22Rv1 (cell line): Measurements from ENCODE around the gene RNF125.
A peak's percentile ranks its signal among the peaks of the same experiment; 100 is the strongest.
"Not testable (repeated sequence)": the region's sequence is repeated elsewhere in the genome, so short reads cannot be mapped to it uniquely, and the experiment has no call there.

ENCODE experiments used
- H3K27ac ChIP-seq: fragments of 450-650 bp; 2 replicates; pipeline ENCODE4 v1.5.1; 2017
- ZFX ChIP-seq: fragments of 450-650 bp; IDR thresholded peaks from 2 replicates; pipeline ENCODE4 v1.6.1; 2017; ENCODE audit warnings: antibody characterized with exemption, borderline replicate concordance
- TF ChIP-seq, protein P1 (sequence below): fragments of 450-650 bp; IDR thresholded peaks from 2 replicates; pipeline ENCODE4 v1.5.1; 2017; ENCODE audit warnings: mild to moderate bottlenecking

The RNF125 gene

DNA sequence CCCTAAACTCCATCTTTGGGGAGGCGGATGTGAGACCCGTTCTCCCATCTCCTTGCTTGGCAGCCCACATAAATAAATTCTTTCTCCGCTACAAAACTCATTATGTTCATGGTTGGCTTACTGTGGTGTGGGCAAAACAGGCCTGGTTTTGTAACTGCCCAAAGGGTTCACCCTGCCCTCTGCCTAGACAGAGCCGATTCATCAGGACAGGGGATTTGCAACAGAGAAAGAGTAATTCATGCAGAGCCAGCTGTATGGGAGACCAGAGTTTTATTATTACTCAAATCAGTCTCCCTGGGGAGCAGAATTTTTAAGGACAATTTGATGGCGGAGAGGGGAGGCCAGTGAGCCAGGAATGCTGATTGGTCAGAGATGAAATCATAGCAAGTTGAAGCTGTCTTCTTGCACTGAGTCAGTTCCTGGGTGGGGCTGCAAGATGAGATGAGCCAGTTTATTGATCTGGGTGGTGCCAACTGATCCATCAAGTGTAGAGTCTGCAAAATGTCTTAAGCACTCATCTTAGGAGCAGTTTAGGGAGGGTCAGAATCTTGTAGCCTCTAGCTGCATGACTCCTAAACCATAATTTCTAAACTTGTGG lies 8.4 kb upstream of the RNF125 start:
- H3K27ac ChIP-seq = no peak overlapping the region
- no peak for TF ChIP-seq ZFX
- TF ChIP-seq, protein P1, sequence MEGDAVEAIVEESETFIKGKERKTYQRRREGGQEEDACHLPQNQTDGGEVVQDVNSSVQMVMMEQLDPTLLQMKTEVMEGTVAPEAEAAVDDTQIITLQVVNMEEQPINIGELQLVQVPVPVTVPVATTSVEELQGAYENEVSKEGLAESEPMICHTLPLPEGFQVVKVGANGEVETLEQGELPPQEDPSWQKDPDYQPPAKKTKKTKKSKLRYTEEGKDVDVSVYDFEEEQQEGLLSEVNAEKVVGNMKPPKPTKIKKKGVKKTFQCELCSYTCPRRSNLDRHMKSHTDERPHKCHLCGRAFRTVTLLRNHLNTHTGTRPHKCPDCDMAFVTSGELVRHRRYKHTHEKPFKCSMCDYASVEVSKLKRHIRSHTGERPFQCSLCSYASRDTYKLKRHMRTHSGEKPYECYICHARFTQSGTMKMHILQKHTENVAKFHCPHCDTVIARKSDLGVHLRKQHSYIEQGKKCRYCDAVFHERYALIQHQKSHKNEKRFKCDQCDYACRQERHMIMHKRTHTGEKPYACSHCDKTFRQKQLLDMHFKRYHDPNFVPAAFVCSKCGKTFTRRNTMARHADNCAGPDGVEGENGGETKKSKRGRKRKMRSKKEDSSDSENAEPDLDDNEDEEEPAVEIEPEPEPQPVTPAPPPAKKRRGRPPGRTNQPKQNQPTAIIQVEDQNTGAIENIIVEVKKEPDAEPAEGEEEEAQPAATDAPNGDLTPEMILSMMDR = no peak

DNA sequence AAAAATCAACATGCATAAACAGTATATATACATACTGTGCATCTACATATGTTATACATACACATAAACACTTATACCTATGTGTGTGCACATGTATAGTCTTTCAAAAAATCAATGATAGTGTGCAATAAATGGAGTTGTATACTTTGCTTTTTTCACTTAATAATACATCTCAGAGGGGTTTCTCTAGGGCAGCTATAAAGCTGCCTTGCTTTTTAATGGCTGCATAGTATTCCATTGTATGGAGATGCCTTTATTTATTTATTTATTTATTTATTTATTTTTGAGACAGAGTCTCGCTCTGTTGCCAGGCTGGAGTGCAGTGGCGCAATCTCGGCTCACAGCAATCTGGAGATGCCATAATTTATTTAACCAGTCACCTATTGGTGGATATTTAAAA lies 7.4 kb upstream of the RNF125 start:
- TF ChIP-seq ZFX = no peak
- TF ChIP-seq, protein P1 = no peak
- no peak overlapping the region for H3K27ac ChIP-seq

GRCh38 chr18:32019251-32019948 lies 775 bp downstream of the RNF125 start:
- no peak for TF ChIP-seq ZFX
- TF ChIP-seq, protein P1 = peak; percentile 29; the same call in 1 of the 2 replicates
- H3K27ac ChIP-seq = peak overlapping the region; percentile 81

DNA sequence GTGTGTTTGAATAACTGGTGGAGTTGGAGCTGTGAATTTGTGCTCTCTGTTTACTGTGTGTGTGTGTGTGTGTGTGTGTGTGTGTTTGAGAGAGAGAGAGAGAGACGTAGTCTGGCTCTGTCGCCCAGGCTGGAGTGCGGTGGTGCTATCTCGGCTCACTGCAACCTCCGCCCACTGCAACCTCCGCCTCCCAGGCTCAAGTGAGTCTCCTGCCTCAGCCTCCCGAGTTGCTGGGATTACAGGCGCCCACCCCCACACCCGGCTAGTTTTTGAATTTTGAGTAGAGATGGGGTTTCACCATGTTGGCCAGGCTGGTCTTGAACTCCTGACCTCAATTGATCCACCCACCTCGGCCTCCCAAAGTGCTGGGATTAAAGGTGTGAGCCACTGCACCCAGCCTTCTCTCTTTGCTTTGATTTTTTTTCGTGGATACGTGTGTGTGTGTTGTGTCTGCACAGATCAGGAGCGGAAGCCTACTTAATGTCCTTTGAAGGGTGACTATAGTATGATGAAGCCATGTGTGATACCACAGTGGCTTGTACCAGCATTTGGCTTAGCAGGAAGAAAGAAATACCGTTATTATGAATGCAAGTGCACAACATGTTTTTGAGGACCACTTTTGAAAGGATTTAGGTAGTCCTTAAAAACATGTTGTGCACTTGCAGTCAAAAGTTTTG lies 1.5 kb downstream of the RNF125 start:
- H3K27ac ChIP-seq = not testable (repeated sequence)

DNA sequence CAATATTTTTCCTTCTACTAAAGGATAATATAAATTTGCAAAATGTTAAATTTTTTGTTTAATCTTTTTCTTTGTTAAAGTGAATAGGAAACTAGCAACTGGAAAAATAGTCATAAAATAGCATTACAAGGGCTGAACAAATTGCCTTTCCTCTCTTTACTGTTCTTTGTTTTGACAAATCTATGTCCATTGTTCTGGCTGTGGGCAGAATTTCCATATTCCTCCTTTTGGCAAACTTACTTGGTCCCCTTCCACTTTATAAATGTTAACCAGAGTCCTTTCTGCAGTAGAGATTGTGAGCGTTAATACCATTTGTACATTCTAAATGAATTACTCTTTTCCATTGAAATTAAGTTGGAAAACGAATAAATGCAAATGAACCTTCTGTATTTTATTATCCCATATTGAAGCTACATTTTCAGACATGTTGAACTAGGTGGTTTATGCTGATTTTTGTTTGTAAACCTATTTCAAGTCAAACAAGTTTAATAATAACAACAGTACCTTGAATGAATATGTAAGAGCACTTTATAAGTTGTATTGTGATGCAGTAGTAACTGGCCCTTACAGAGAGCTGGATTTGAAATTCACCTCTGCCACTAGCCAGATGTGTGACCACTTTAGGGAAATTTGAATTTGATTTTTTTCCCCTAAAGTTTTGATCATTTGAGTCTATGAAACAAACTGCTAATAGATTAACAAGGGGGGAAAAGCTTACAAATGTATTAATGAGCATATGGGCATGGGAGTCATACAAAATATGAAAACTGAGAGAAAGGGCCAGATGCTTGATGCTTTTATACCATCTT lies 3.3 kb downstream of the RNF125 start:
- TF ChIP-seq, protein P1 = no peak
- TF ChIP-seq ZFX = no peak
- no peak overlapping the region for H3K27ac ChIP-seq

- TF ChIP-seq ZFX = no peak
- TF ChIP-seq, protein P1 = no peak
- H3K27ac ChIP-seq = no peak overlapping the region
Measured at GRCh38 chr18:32025744-32026143, 7.1 kb downstream of the RNF125 start.

- TF ChIP-seq ZFX = no peak
- TF ChIP-seq, protein P1 = no peak
- H3K27ac ChIP-seq = no peak overlapping the region
Measured at GRCh38 chr18:32026491-32027086, 8.0 kb downstream of the RNF125 start.
